Measurements from ENCODE around the gene ESPN.

The ESPN gene

DNA sequence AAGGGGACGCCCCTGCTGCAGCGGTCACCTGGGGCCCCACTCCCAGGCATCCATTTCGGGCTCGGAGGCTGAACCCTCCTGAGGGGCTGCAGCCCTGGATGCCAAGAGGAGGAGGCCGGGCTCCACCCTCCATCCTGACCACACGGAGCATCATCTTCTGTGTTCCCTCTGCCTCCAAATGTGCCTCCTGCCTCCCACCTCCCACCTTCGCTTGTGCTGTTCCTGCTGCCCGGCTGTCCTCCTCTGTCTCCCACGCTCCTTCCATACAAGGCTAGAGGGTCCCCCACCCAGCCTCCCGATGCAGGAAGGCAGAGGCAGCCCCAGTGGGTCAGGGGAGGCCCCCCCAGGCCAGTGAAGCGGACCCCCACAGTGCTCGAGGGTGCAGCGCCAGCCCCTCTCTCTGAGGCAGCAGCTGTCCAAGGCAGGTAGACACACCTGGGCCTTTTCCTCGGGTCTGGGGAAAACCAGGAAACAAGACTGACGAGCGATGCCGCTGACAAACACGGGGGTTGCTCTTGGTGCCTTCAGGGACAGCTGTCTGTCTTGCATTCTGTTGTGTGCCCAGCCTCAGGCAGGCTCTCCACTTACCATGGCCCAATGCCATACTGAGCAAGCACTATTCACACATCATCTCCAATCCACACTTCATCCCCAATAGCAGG lies 83.7 kb downstream of the ESPN start:
- TF ChIP-seq ZNF8 (CRISPR knock-in tag; IDR thresholded peaks at IDR 0.05) (no peak), ZC3H10 (CRISPR knock-in tag; IDR thresholded peaks at IDR 0.05) (no peak), GLIS3 (CRISPR knock-in tag; IDR thresholded peaks at IDR 0.05) (no peak), ZFP3 (CRISPR knock-in tag; IDR thresholded peaks at IDR 0.05) (no peak), PPARA (CRISPR knock-in tag; IDR thresholded peaks at IDR 0.05; ENCODE audit: borderline replicate concordance) (no peak), ZNF565 (CRISPR knock-in tag; conservative IDR thresholded peaks at IDR 0.05; ENCODE audit: low read depth) (no peak), RARB (CRISPR knock-in tag; IDR thresholded peaks at IDR 0.05) (no peak), CSDC2 (CRISPR knock-in tag; IDR thresholded peaks at IDR 0.05) (no peak), OSR1 (CRISPR knock-in tag; IDR thresholded peaks at IDR 0.05) (no peak), ZNF70 (CRISPR knock-in tag; IDR thresholded peaks at IDR 0.05) (no peak), BACH2 (CRISPR knock-in tag; IDR thresholded peaks at IDR 0.05; ENCODE audit: borderline replicate concordance) (no peak), ESRRG (CRISPR knock-in tag; IDR thresholded peaks at IDR 0.05) (no peak), ZFP30 (CRISPR knock-in tag; IDR thresholded peaks at IDR 0.05) (no peak), ISL1 (CRISPR knock-in tag; IDR thresholded peaks at IDR 0.05) (no peak)
- TF ChIP-seq, protein P1, sequence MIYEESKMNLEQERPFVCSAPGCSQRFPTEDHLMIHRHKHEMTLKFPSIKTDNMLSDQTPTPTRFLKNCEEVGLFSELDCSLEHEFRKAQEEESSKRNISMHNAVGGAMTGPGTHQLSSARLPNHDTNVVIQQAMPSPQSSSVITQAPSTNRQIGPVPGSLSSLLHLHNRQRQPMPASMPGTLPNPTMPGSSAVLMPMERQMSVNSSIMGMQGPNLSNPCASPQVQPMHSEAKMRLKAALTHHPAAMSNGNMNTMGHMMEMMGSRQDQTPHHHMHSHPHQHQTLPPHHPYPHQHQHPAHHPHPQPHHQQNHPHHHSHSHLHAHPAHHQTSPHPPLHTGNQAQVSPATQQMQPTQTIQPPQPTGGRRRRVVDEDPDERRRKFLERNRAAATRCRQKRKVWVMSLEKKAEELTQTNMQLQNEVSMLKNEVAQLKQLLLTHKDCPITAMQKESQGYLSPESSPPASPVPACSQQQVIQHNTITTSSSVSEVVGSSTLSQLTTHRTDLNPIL (CRISPR knock-in tag; IDR thresholded peaks at IDR 0.05; ENCODE audit: low read depth): no peak
- TF ChIP-seq, protein P2, sequence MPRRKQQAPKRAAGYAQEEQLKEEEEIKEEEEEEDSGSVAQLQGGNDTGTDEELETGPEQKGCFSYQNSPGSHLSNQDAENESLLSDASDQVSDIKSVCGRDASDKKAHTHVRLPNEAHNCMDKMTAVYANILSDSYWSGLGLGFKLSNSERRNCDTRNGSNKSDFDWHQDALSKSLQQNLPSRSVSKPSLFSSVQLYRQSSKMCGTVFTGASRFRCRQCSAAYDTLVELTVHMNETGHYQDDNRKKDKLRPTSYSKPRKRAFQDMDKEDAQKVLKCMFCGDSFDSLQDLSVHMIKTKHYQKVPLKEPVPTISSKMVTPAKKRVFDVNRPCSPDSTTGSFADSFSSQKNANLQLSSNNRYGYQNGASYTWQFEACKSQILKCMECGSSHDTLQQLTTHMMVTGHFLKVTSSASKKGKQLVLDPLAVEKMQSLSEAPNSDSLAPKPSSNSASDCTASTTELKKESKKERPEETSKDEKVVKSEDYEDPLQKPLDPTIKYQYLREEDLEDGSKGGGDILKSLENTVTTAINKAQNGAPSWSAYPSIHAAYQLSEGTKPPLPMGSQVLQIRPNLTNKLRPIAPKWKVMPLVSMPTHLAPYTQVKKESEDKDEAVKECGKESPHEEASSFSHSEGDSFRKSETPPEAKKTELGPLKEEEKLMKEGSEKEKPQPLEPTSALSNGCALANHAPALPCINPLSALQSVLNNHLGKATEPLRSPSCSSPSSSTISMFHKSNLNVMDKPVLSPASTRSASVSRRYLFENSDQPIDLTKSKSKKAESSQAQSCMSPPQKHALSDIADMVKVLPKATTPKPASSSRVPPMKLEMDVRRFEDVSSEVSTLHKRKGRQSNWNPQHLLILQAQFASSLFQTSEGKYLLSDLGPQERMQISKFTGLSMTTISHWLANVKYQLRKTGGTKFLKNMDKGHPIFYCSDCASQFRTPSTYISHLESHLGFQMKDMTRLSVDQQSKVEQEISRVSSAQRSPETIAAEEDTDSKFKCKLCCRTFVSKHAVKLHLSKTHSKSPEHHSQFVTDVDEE (CRISPR knock-in tag; IDR thresholded peaks at IDR 0.05): no peak
- TF ChIP-seq, protein P3, sequence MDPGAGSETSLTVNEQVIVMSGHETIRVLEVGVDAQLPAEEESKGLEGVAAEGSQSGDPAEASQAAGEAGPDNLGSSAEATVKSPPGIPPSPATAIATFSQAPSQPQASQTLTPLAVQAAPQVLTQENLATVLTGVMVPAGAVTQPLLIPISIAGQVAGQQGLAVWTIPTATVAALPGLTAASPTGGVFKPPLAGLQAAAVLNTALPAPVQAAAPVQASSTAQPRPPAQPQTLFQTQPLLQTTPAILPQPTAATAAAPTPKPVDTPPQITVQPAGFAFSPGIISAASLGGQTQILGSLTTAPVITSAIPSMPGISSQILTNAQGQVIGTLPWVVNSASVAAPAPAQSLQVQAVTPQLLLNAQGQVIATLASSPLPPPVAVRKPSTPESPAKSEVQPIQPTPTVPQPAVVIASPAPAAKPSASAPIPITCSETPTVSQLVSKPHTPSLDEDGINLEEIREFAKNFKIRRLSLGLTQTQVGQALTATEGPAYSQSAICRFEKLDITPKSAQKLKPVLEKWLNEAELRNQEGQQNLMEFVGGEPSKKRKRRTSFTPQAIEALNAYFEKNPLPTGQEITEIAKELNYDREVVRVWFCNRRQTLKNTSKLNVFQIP (CRISPR knock-in tag; IDR thresholded peaks at IDR 0.05; ENCODE audit: borderline replicate concordance, low read depth): no peak
- TF ChIP-seq, protein P4, sequence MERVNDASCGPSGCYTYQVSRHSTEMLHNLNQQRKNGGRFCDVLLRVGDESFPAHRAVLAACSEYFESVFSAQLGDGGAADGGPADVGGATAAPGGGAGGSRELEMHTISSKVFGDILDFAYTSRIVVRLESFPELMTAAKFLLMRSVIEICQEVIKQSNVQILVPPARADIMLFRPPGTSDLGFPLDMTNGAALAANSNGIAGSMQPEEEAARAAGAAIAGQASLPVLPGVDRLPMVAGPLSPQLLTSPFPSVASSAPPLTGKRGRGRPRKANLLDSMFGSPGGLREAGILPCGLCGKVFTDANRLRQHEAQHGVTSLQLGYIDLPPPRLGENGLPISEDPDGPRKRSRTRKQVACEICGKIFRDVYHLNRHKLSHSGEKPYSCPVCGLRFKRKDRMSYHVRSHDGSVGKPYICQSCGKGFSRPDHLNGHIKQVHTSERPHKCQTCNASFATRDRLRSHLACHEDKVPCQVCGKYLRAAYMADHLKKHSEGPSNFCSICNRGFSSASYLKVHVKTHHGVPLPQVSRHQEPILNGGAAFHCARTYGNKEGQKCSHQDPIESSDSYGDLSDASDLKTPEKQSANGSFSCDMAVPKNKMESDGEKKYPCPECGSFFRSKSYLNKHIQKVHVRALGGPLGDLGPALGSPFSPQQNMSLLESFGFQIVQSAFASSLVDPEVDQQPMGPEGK (CRISPR knock-in tag; IDR thresholded peaks at IDR 0.05; ENCODE audit: borderline replicate concordance): no peak
- TF ChIP-seq, protein P5, sequence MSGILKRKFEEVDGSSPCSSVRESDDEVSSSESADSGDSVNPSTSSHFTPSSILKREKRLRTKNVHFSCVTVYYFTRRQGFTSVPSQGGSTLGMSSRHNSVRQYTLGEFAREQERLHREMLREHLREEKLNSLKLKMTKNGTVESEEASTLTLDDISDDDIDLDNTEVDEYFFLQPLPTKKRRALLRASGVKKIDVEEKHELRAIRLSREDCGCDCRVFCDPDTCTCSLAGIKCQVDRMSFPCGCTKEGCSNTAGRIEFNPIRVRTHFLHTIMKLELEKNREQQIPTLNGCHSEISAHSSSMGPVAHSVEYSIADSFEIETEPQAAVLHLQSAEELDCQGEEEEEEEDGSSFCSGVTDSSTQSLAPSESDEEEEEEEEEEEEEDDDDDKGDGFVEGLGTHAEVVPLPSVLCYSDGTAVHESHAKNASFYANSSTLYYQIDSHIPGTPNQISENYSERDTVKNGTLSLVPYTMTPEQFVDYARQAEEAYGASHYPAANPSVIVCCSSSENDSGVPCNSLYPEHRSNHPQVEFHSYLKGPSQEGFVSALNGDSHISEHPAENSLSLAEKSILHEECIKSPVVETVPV (CRISPR knock-in tag; IDR thresholded peaks at IDR 0.05): no peak
- ATAC-seq: no peak; the same call in 2 of the 3 replicates

DNA sequence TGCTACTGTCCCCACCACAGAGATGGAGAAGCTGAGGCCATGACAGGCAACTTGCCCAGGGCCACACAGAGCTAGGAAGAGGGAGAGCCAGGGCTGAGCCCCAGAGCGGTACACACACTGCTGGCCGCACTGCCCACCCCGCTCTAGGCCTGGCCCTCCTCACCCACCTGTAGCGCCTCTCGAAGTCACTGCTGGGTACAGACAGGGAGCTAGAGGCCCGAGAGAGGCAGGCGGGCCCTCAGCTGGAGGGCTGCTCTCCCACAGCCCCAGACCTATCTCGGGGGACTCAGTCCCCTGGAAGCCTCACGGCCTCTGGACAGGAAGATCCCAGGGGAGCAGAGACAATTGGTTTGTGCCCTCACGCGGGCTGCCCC lies 84.2 kb downstream of the ESPN start:
- no peak; the same call in 2 of the 3 replicates for ATAC-seq
- TF ChIP-seq CSDC2 (CRISPR knock-in tag; IDR thresholded peaks at IDR 0.05) (no peak), ISL1 (CRISPR knock-in tag; IDR thresholded peaks at IDR 0.05) (no peak), PPARA (CRISPR knock-in tag; IDR thresholded peaks at IDR 0.05; ENCODE audit: borderline replicate concordance) (no peak), ZNF565 (CRISPR knock-in tag; conservative IDR thresholded peaks at IDR 0.05; ENCODE audit: low read depth) (no peak), ZNF8 (CRISPR knock-in tag; IDR thresholded peaks at IDR 0.05) (no peak), ESRRG (CRISPR knock-in tag; IDR thresholded peaks at IDR 0.05) (no peak), ZFP30 (CRISPR knock-in tag; IDR thresholded peaks at IDR 0.05) (no peak), TOX (CRISPR knock-in tag; IDR thresholded peaks at IDR 0.05; ENCODE audit: borderline replicate concordance) (no peak)
- TF ChIP-seq, protein P4 (CRISPR knock-in tag; IDR thresholded peaks at IDR 0.05; ENCODE audit: borderline replicate concordance): no peak
